ENCODE results near the gene ABHD10.

The ABHD10 gene

DNA sequence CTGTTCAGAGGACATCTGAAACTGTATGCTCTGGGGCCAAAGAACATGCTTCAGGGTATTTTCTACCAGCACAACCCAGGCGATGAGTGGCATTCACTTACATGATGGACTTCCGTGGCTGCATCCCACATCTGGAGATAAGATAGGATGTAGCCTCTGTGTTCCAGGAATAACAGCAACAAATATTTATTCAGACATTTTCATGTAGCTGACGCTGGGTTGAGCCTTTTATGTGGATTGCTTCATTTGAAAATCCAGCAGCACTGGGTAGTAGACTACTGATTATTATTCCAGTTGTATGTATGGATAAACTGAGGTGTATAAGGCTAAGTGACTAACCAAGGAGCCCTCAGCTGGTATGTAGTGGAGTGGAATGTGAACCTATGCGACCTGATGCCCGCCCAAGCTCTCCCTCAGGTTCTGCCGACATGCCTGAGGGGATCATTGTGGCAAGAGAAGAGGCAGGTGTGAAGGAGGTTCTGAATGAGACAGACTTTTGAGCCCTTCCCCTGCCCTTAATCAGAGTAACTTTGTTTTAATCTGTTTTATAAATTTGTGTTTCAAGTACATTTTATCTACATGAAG is 25.9 kb upstream of the ABHD10 start:
- Mint-ChIP-seq H3K36me3 (no peaks in the 10 kb centered on the region), H3K27ac (no peak overlapping the region)

GRCh38 chr3:111954228-111954990 is 24.4 kb upstream of the ABHD10 start:
- DNase-seq (ENCODE audit: low spot score in 2 of 2) (no peak), ATAC-seq (ENCODE audit: low read depth) (no peak)
- no peak overlapping the region for H3K4me3 Mint-ChIP-seq
- no peaks in the 10 kb centered on the region for H3K9me3 Mint-ChIP-seq
- no peaks in the 10 kb centered on the region for H3K4me1 Mint-ChIP-seq
- H3K27me3 Mint-ChIP-seq, result peaks cover 2% of the 10 kb centered on the region
- H3K27ac Mint-ChIP-seq, result no peak overlapping the region
- no peaks in the 10 kb centered on the region for H3K36me3 Mint-ChIP-seq

More for the DNA sequence above, 25.9 kb upstream of the ABHD10 start:
- Mint-ChIP-seq H3K4me3 (no peak overlapping the region), H3K9me3 (no peaks in the 10 kb centered on the region), H3K27me3 (peaks cover 4% of the 10 kb centered on the region), H3K4me1 (no peaks in the 10 kb centered on the region)
- no peak for ATAC-seq (ENCODE audit: low read depth)
- no peak for DNase-seq (ENCODE audit: low spot score in 2 of 2)

- ATAC-seq (ENCODE audit: low read depth) (no peak), DNase-seq (ENCODE audit: low spot score in 2 of 2) (no peak)
- Mint-ChIP-seq H3K4me3 (no peak overlapping the region), H3K27me3 (no peaks in the 10 kb centered on the region), H3K9me3 (no peaks in the 10 kb centered on the region), H3K36me3 (no peaks in the 10 kb centered on the region), H3K4me1 (no peaks in the 10 kb centered on the region), H3K27ac (no peak overlapping the region)
Observed at GRCh38 chr3:111955876-111956275, 22.9 kb upstream of the ABHD10 start.

DNA sequence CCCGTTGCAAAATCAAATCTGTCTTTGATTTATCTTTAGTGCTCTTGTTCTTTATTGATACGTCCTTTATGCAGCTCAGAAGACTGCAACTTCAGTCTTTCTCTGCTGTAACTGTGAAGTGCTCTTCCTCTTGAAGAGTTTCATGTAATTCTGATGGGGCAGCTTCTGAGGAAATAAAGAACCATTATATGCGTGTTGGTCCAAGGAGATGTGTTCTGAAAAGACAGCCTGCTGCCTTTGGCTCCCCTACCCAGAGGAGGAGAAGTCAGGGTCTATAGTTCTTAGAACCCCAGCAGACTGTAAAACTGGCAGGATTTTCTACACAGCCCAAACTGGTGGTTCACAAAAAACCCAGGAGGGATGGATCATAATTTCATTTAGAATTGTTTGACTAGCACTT is 22.4 kb upstream of the ABHD10 start:
- Mint-ChIP-seq H3K4me1 (no peaks in the 10 kb centered on the region), H3K27ac (no peak overlapping the region), H3K9me3 (no peaks in the 10 kb centered on the region), H3K4me3 (no peak overlapping the region), H3K36me3 (no peaks in the 10 kb centered on the region), H3K27me3 (no peaks in the 10 kb centered on the region)
- ATAC-seq (ENCODE audit: low read depth) (no peak), DNase-seq (ENCODE audit: low spot score in 2 of 2) (no peak)

GRCh38 chr3:111956995-111957734 is 21.7 kb upstream of the ABHD10 start:
- no peaks in the 10 kb centered on the region for H3K9me3 Mint-ChIP-seq
- H3K36me3 Mint-ChIP-seq, result no peaks in the 10 kb centered on the region
- DNase-seq (ENCODE audit: low spot score in 2 of 2) (no peak), ATAC-seq (ENCODE audit: low read depth) (no peak)
- no peaks in the 10 kb centered on the region for H3K27me3 Mint-ChIP-seq
- H3K4me1 Mint-ChIP-seq, result no peaks in the 10 kb centered on the region
- no peak overlapping the region for H3K4me3 Mint-ChIP-seq
- H3K27ac Mint-ChIP-seq, result no peak overlapping the region

DNA sequence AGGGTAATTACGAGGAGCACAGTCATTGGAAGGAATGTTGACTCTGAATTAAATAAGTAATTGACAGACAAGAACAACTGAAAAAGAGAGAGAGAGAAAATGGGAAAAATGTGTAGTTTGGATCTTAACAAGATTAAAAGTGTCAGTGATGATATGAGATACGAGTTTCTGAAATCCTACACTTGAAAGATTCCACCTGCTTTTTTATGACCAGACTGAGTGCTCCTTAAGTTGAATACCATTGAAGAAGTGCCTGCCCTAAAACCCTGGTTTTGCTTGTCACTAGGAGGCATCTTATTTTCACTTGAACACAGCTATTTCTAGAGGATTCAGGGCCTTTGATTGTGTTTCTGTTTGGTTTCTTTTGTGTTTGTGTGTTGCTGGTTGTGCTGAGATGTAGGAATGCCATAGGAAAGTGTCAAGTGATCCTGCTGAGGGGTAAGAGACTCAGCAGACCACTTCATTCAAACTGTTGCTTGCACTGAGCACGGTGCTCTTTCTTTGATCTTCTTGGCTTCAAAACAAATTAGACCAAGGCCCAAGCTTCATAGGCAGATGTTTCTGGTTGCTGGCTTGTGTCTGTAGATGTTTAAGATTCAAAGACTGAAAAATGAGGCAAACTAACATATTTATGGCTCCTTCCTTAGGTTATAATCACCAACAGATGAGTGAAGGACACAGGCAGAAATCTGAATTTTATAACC is 17.2 kb upstream of the ABHD10 start:
- no peak for ATAC-seq (ENCODE audit: low read depth)
- Mint-ChIP-seq H3K36me3 (no peaks in the 10 kb centered on the region), H3K4me3 (no peak overlapping the region), H3K27ac (no peak overlapping the region), H3K4me1 (no peaks in the 10 kb centered on the region), H3K9me3 (no peaks in the 10 kb centered on the region), H3K27me3 (no peaks in the 10 kb centered on the region)
- DNase-seq (ENCODE audit: low spot score in 2 of 2), result no peak

DNA sequence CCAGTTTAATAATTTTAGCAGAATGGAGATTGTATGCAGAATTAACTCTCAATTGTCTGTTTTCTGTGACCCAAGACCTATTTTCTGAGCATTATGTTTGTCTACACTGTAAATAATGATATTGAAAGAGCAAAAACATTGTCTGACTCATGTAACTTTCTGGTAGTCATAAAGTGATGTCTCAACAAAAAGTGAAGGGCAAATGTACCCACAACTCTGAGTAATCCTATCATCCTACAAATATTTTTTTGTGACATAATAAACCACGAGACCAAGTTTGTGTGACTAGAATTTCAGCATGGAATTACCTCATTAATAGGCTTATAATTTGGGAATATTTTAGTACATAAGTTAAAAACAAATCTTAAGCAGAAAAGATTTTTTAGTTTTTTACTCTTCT is 15.4 kb upstream of the ABHD10 start:
- Mint-ChIP-seq H3K9me3 (no peaks in the 10 kb centered on the region), H3K36me3 (no peaks in the 10 kb centered on the region), H3K27ac (no peak overlapping the region), H3K4me1 (peaks cover 6% of the 10 kb centered on the region), H3K4me3 (no peak overlapping the region), H3K27me3 (no peaks in the 10 kb centered on the region)
- DNase-seq (ENCODE audit: low spot score in 2 of 2) (no peak), ATAC-seq (ENCODE audit: low read depth) (no peak)

DNA sequence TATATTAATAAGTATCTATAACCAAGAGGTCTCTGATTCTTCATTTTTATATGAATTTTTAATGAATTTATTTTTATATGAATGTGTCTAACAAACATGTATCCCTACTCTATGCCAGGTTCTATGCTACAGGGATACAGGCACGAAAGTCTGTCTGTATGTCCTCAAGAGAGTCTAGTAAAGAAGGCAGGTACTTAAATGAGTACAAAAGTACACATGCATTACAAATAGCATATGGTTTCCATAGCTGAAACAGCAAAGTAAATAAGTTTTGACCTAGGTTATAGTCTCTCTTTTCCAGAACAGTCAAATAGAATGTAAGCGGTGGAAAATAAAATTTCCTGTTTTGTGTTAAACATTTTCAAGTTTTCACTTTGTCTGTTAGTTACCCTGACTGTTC is 13.3 kb upstream of the ABHD10 start:
- no peak overlapping the region for H3K27ac Mint-ChIP-seq
- no peaks in the 10 kb centered on the region for H3K9me3 Mint-ChIP-seq
- DNase-seq (ENCODE audit: low spot score in 2 of 2), result no peak
- H3K27me3 Mint-ChIP-seq, result no peaks in the 10 kb centered on the region
- no peak overlapping the region for H3K4me3 Mint-ChIP-seq
- H3K36me3 Mint-ChIP-seq, result no peaks in the 10 kb centered on the region
- peaks cover 6% of the 10 kb centered on the region for H3K4me1 Mint-ChIP-seq
- ATAC-seq (ENCODE audit: low read depth), result no peak

DNA sequence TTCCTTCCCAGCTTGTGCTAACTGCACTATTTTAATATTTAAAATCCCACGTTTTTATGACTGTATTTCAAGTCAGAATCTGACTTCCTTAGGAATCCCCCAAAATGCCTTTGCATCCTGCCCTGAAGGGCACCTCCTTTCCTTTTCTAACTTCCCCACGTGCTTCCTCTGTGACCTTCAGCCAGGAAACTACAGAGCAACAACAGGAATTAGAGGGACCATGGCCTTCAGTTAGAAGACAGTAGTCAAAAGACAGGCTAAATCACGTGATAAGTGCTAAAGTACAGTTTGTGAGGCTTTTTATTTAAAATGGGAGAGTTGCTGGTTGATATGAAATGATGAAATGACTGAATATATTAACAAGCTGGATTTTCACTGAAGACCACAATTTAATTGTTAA is 11.8 kb upstream of the ABHD10 start:
- DNase-seq (ENCODE audit: low spot score in 2 of 2) (no peak), ATAC-seq (ENCODE audit: low read depth) (no peak)
- Mint-ChIP-seq H3K36me3 (no peaks in the 10 kb centered on the region), H3K9me3 (no peaks in the 10 kb centered on the region), H3K27ac (no peak overlapping the region), H3K4me1 (peaks cover 6% of the 10 kb centered on the region), H3K27me3 (no peaks in the 10 kb centered on the region), H3K4me3 (no peak overlapping the region)

DNA sequence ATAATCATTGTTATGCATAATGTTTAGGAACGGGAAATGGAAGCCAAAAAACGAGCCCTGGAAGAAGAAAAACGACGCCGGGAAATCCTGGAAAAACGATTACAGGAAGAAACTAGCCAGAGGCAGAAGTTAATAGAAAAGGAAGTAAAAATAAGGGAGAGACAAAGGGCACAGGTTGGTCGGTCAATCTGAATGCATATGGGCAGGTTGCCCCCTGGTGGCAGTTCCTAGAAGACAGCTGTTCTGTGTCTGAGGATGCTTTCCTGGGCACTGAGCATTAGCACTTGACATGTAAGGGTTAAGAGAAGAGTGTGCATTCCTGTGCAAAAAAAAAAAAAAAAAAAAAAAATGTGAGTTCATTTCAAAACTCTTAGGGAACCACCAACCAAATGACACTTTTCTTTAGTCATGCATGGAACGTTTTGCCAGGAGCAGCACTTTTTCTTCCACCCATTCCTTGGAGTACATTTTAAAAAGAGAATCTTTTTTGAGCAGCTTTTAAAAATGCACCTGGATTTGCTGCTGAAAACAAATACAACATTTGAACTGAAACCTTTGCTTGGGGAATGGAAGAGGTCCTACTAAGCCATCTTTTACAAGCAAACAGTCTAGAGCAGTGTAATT is 11.1 kb upstream of the ABHD10 start:
- DNase-seq (ENCODE audit: low spot score in 2 of 2) (peak; percentile 72 to 78), ATAC-seq (ENCODE audit: low read depth) (peak; percentile 88)
- H3K4me3 Mint-ChIP-seq, result peak overlapping the region; percentile 27
- peaks cover 6% of the 10 kb centered on the region for H3K4me1 Mint-ChIP-seq
- H3K36me3 Mint-ChIP-seq, result no peaks in the 10 kb centered on the region
- no peak overlapping the region for H3K27ac Mint-ChIP-seq
- no peaks in the 10 kb centered on the region for H3K27me3 Mint-ChIP-seq
- no peaks in the 10 kb centered on the region for H3K9me3 Mint-ChIP-seq

GRCh38 chr3:111968319-111969054 is 10.3 kb upstream of the ABHD10 start:
- ATAC-seq (ENCODE audit: low read depth) (no peak), DNase-seq (ENCODE audit: low spot score in 2 of 2) (no peak)
- no peaks in the 10 kb centered on the region for H3K36me3 Mint-ChIP-seq
- H3K9me3 Mint-ChIP-seq, result no peaks in the 10 kb centered on the region
- peaks cover 6% of the 10 kb centered on the region for H3K4me1 Mint-ChIP-seq
- no peak overlapping the region for H3K4me3 Mint-ChIP-seq
- H3K27me3 Mint-ChIP-seq, result no peaks in the 10 kb centered on the region
- H3K27ac Mint-ChIP-seq, result no peak overlapping the region

DNA sequence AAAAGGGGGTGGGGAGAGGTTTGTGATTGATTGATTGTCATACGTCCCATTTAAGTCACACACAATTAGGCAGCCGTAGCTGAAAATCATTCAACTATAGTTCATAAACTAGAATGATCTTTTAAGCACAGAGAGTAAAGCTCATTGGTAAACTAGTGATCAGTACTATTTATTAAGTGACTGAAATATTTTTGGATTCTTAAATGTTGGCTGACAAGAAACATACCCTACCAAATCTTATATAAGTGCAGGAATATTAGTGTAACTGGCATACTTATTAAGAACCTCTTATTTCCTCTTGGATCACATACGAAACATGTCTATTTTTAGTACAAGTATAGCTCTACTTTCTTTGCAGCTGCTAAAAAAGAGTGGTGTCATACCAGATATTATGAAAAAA is 8.4 kb upstream of the ABHD10 start:
- no peaks in the 10 kb centered on the region for H3K36me3 Mint-ChIP-seq
- DNase-seq (ENCODE audit: low spot score in 2 of 2) (no peak), ATAC-seq (ENCODE audit: low read depth) (no peak)
- no peaks in the 10 kb centered on the region for H3K9me3 Mint-ChIP-seq
- H3K4me1 Mint-ChIP-seq, result peaks cover 6% of the 10 kb centered on the region
- H3K27ac Mint-ChIP-seq, result no peak overlapping the region
- no peaks in the 10 kb centered on the region for H3K27me3 Mint-ChIP-seq
- H3K4me3 Mint-ChIP-seq, result no peak overlapping the region

DNA sequence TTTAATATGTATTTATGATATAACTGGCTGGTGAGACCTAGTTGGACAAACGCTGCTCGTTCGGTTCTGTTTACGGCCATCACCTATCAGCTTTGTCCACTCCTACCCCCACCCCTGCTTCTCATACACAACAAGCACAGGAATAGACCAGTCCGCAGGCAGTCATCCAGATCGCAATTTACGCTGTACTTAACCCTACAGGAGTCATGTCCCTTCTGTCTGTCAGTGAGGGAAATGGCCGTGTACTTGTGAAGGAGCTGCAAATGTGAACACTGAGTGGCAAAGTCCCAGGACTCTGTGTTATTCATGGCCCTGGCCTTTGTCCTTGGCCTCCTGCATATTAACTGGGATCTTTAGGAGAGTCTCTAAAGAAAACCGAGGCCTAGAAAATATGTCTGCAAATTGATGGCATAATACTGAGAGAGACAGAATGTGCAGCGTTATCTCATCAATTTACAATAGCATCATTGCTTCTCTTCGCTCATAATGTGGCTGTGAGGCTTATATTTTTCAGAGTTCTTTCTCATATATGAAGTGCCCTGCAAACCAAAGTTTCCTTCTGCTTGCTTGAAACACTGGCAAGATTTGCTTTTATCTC is 7.2 kb upstream of the ABHD10 start:
- DNase-seq (ENCODE audit: low spot score in 2 of 2) (no peak), ATAC-seq (ENCODE audit: low read depth) (no peak)
- Mint-ChIP-seq H3K4me3 (no peak overlapping the region), H3K27me3 (peaks cover under 1% of the 10 kb centered on the region), H3K36me3 (no peaks in the 10 kb centered on the region), H3K27ac (no peak overlapping the region), H3K4me1 (peaks cover 6% of the 10 kb centered on the region), H3K9me3 (no peaks in the 10 kb centered on the region)

Measured in memory B cell (primary cell).